Astrocyte (in vitro differentiated cells and primary cell): Measurements from ENCODE around the gene HASPIN. TPM values are rescaled to one million over a fixed set of nuclear protein-coding genes. Genes with fewer than 3 reads are reported as not detected.

ENCODE experiments used
- DNase-seq: peaks from one replicate; pipeline ENCODE4 v3.0.0-alpha.2; 2010; ENCODE audit warnings: low read depth
- FAIRE-seq: peaks from 2 replicates; lab custom pipeline; 2011; peaks lifted over from hg19 to GRCh38; lab: Jason Lieb, UNC
- H2AFZ ChIP-seq: 2 replicates; pipeline ENCODE4 v1.6.0; 2012; ENCODE audit warnings: low read depth, low read length, inconsistent platforms
- H3K27ac ChIP-seq: 2 replicates; pipeline ENCODE4 v1.5.1; 2011; ENCODE audit warnings: low read depth, low read length, inconsistent platforms
- H3K27me3 ChIP-seq: 2 replicates; pipeline ENCODE4 v1.6.0; 2011; ENCODE audit warnings: low read length, inconsistent platforms; ENCODE audit not compliant: insufficient read depth
- H3K36me3 ChIP-seq: 2 replicates; pipeline ENCODE4 v1.5.1; 2011; ENCODE audit warnings: low read length, inconsistent platforms; ENCODE audit not compliant: insufficient read depth
- H3K4me1 ChIP-seq: 2 replicates; pipeline ENCODE4 v1.5.1; 2011; ENCODE audit warnings: low read length, inconsistent platforms; ENCODE audit not compliant: insufficient read depth
- H3K4me2 ChIP-seq: 2 replicates; pipeline ENCODE4 v1.6.0; 2012; ENCODE audit warnings: low read length, inconsistent platforms
- H3K4me3 ChIP-seq: 2 replicates; pipeline ENCODE4 v1.5.1; 2011; ENCODE audit warnings: low read depth, mild to moderate bottlenecking, low read length, inconsistent platforms; ENCODE audit not compliant: insufficient read depth
- H3K79me2 ChIP-seq: 2 replicates; pipeline ENCODE4 v1.6.0; 2012; ENCODE audit warnings: mild to moderate bottlenecking, low read length, inconsistent platforms; ENCODE audit not compliant: insufficient read depth
- H3K9ac ChIP-seq: 2 replicates; pipeline ENCODE4 v1.6.0; 2012; ENCODE audit warnings: mild to moderate bottlenecking, low read length, inconsistent platforms
- H3K9me3 ChIP-seq: 2 replicates; pipeline ENCODE4 v1.5.1; 2012; ENCODE audit warnings: low read depth, mild to moderate bottlenecking, low read length, inconsistent platforms; ENCODE audit not compliant: insufficient read depth
- H4K20me1 ChIP-seq: 2 replicates; pipeline ENCODE4 v1.6.0; 2012; ENCODE audit warnings: low read length, inconsistent platforms; ENCODE audit not compliant: insufficient read depth
- H3K27ac Mint-ChIP-seq: one replicate; pipeline ENCODE4 v1.8.0; 2021; ENCODE audit warnings: mild to moderate bottlenecking, mixed read lengths; ENCODE audit not compliant: unreplicated experiment
- H3K27me3 Mint-ChIP-seq: one replicate; pipeline ENCODE4 v1.8.0; 2021; ENCODE audit warnings: low read depth, mixed read lengths; ENCODE audit not compliant: unreplicated experiment
- H3K36me3 Mint-ChIP-seq: one replicate; pipeline ENCODE4 v1.8.0; 2021; ENCODE audit warnings: low read depth, mixed read lengths; ENCODE audit not compliant: unreplicated experiment
- H3K4me1 Mint-ChIP-seq: one replicate; pipeline ENCODE4 v1.8.0; 2021; ENCODE audit warnings: low read depth, mixed read lengths; ENCODE audit not compliant: unreplicated experiment
- H3K4me3 Mint-ChIP-seq: one replicate; pipeline ENCODE4 v1.8.0; 2021; ENCODE audit warnings: mild to moderate bottlenecking, moderate library complexity, mixed read lengths; ENCODE audit not compliant: unreplicated experiment
- H3K9me3 Mint-ChIP-seq: one replicate; pipeline ENCODE4 v1.8.0; 2021; ENCODE audit warnings: mild to moderate bottlenecking, mixed read lengths; ENCODE audit not compliant: unreplicated experiment
- EZH2 ChIP-seq: IDR thresholded peaks from 2 replicates; pipeline ENCODE4 v1.6.1; 2012; ENCODE audit warnings: mild to moderate bottlenecking, low read length, inconsistent platforms; ENCODE audit not compliant: insufficient read depth
- total RNA-seq: library from RNA; stranded (reverse); gene quantifications from 2 replicates; pipeline ENCODE4 v1.2.1, GENCODE V29; 2021
- TF ChIP-seq, protein P1 (sequence below): IDR thresholded peaks from 2 replicates; pipeline ENCODE4 v1.5.1; 2011; ENCODE audit warnings: low read depth, mild to moderate bottlenecking, inconsistent platforms, low read length, moderate library complexity; ENCODE audit not compliant: insufficient read depth

The HASPIN gene
- total RNA-seq, 1 donor from 2014 or later = 2.4 TPM

DNA sequence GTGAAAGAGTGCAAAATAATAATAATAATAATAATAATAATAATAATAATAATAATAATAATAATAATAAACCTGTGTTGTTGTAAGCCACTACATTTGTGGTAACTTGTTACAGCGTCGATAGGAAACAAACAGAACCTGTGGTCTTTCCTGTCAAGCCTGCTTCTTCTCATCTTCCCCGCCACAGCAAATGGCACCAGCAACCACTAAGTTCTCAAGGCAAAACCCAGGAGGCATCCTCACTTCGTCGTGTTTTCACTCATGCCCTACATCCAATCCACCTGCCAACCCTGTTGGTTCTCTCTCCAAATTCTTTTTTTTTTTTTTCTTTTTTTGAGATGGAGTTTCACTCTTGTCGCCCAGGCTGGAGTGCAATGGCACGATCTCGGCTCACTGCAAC lies 43.1 kb downstream of the HASPIN start:
- Histone ChIP-seq H3K27me3 (no peaks in the 10 kb centered on the region), H2AFZ (no peak overlapping the region), H3K4me2 (no peak overlapping the region), H3K27ac (no peak overlapping the region), H3K36me3 (no peaks in the 10 kb centered on the region), H4K20me1 (no peaks in the 10 kb centered on the region), H3K9ac (no peak overlapping the region), H3K4me1 (peaks cover 18% of the 10 kb centered on the region), H3K79me2 (no peaks in the 10 kb centered on the region), H3K9me3 (no peaks in the 10 kb centered on the region), H3K4me3 (no peak overlapping the region)
- TF ChIP-seq, protein P1, sequence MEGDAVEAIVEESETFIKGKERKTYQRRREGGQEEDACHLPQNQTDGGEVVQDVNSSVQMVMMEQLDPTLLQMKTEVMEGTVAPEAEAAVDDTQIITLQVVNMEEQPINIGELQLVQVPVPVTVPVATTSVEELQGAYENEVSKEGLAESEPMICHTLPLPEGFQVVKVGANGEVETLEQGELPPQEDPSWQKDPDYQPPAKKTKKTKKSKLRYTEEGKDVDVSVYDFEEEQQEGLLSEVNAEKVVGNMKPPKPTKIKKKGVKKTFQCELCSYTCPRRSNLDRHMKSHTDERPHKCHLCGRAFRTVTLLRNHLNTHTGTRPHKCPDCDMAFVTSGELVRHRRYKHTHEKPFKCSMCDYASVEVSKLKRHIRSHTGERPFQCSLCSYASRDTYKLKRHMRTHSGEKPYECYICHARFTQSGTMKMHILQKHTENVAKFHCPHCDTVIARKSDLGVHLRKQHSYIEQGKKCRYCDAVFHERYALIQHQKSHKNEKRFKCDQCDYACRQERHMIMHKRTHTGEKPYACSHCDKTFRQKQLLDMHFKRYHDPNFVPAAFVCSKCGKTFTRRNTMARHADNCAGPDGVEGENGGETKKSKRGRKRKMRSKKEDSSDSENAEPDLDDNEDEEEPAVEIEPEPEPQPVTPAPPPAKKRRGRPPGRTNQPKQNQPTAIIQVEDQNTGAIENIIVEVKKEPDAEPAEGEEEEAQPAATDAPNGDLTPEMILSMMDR = no peak
- TF ChIP-seq EZH2 = no peak
- Mint-ChIP-seq H3K36me3 (peaks cover 7% of the 10 kb centered on the region), H3K9me3 (peaks cover 8% of the 10 kb centered on the region), H3K27ac (no peak overlapping the region), H3K27me3 (peaks cover 3% of the 10 kb centered on the region), H3K4me1 (peaks cover 13% of the 10 kb centered on the region), H3K4me3 (no peak overlapping the region)
- no peak for FAIRE-seq
- no peak for DNase-seq

DNA sequence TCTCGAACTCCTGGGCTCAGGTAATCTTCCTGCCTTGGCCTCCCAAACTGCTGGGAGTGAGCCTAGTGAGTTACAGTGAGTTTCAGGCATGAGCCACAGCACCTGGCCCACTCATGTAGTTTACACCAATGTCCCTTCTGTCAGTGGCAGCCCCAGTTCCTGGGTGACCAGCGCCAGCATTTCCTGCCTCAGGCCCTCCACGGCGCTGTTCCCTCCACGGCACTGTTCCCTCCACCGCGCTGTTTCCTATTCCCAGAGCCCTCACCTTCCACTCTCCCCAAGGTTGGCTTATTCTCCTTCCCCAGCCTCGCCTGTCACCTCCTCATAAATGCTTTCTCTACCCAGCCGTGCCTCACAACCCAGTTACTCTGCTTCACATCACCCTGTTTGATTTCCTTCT lies 44.6 kb downstream of the HASPIN start:
- Mint-ChIP-seq H3K9me3 (peaks cover 8% of the 10 kb centered on the region), H3K27me3 (peaks cover 3% of the 10 kb centered on the region), H3K27ac (no peak overlapping the region), H3K4me3 (no peak overlapping the region), H3K36me3 (peaks cover 7% of the 10 kb centered on the region), H3K4me1 (peaks cover 15% of the 10 kb centered on the region)
- no peak for FAIRE-seq
- no peak for DNase-seq
- no peak overlapping the region for H3K4me3 ChIP-seq
- H3K9me3 ChIP-seq = no peaks in the 10 kb centered on the region
- H3K27ac ChIP-seq = no peak overlapping the region
- H3K79me2 ChIP-seq = no peaks in the 10 kb centered on the region
- H3K9ac ChIP-seq = no peak overlapping the region
- H3K27me3 ChIP-seq = no peaks in the 10 kb centered on the region
- H3K4me1 ChIP-seq = peaks cover 22% of the 10 kb centered on the region
- H2AFZ ChIP-seq = no peak overlapping the region
- H3K4me2 ChIP-seq = no peak overlapping the region
- H4K20me1 ChIP-seq = no peaks in the 10 kb centered on the region
- TF ChIP-seq, protein P1 = no peak
- TF ChIP-seq EZH2 = no peak
- H3K36me3 ChIP-seq = no peaks in the 10 kb centered on the region

DNA sequence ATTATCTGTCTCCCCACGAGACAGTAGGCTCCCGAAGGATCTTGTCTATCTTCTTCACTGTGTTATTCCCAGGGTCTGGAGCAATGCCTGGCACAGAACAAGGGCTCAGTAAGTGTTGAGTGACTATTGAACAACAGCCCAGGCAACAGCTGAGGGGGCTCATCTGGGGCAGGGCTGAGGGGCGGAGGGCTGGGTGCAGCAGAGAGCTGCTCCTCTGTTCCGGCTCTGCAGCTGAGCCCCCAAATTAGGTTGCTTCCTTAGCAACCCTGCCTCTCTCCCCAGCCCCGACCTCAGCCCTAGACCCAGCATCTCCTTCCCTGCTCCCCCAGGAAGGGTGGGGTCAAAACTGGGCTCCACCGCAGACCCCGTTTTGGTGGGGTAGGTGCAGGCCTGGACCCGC lies 45.1 kb downstream of the HASPIN start:
- peaks cover 3% of the 10 kb centered on the region for H3K27me3 Mint-ChIP-seq

More for the DNA sequence above, 45.1 kb downstream of the HASPIN start:
- Histone ChIP-seq H3K79me2 (no peaks in the 10 kb centered on the region), H4K20me1 (no peaks in the 10 kb centered on the region), H3K4me3 (no peak overlapping the region), H3K9me3 (no peaks in the 10 kb centered on the region), H2AFZ (no peak overlapping the region), H3K4me2 (no peak overlapping the region), H3K9ac (no peak overlapping the region), H3K36me3 (no peaks in the 10 kb centered on the region), H3K27me3 (no peaks in the 10 kb centered on the region), H3K4me1 (peaks cover 21% of the 10 kb centered on the region), H3K27ac (no peak overlapping the region)
- Mint-ChIP-seq H3K4me3 (no peak overlapping the region), H3K4me1 (peaks cover 18% of the 10 kb centered on the region), H3K36me3 (peaks cover 7% of the 10 kb centered on the region), H3K9me3 (peaks cover 8% of the 10 kb centered on the region), H3K27ac (no peak overlapping the region)
- DNase-seq (no peak), FAIRE-seq (no peak)
- TF ChIP-seq, protein P1 = no peak
- TF ChIP-seq EZH2 = no peak
